ENCODE data around the gene RRP8. TPM values are rescaled to one million over a fixed set of nuclear protein-coding genes. Genes with fewer than 3 reads are reported as not detected.

Gene RRP8
- total and polyA plus RNA-seq, 9 of the 15 experiments (the other 6 are each of a cell fraction or from before 2014, with no cell fraction given) = 5.7 to 47.3 (median 32.6) TPM

GRCh38 chr11:6548641-6549040, 54.8 kb downstream of the RRP8 start (continued):
- TF ChIP-seq RNF219 (CRISPR knock-in tag; IDR thresholded peaks at IDR 0.05) (no peak), ZKSCAN8 (CRISPR knock-in tag; IDR thresholded peaks at IDR 0.05) (no peak), GABPB1 (CRISPR knock-in tag; IDR thresholded peaks at IDR 0.05) (no peak), ATF1 (CRISPR knock-in tag; IDR thresholded peaks at IDR 0.05) (no peak), ATF1 (tag; IDR thresholded peaks at IDR 0.05) (no peak), MAZ (CRISPR knock-in tag; conservative IDR thresholded peaks at IDR 0.05 in 1 of 2, IDR thresholded peaks at IDR 0.05 in 1 of 2) (no peak), POLR2H (tag; IDR thresholded peaks at IDR 0.05; ENCODE audit: low read depth) (no peak), ZNF41 (CRISPR knock-in tag; conservative IDR thresholded peaks at IDR 0.05) (no peak), FOXP1 (CRISPR knock-in tag; IDR thresholded peaks at IDR 0.05) (no peak), MAFG (tag; conservative IDR thresholded peaks at IDR 0.05) (no peak), XRCC3 (IDR thresholded peaks at IDR 0.05) (no peak), FOXK1 (CRISPR knock-in tag; IDR thresholded peaks at IDR 0.05; ENCODE audit: borderline replicate concordance) (no peak), BCOR (IDR thresholded peaks at IDR 0.05) (no peak)

Data from K562 (cell line).